Measurements from ENCODE around the gene LZTR1.

The LZTR1 gene

GRCh38 chr22:20990184-20991180, 8.4 kb downstream of the LZTR1 start:
- H3K9me3 Mint-ChIP-seq: no peaks in the 10 kb centered on the region
- no peak overlapping the region for H3K27ac Mint-ChIP-seq
- DNase-seq (ENCODE audit: low spot score): no peak
- H3K4me3 Mint-ChIP-seq: no peak overlapping the region
- H3K27me3 Mint-ChIP-seq (ENCODE audit: low read depth): no peaks in the 10 kb centered on the region
- H3K4me1 Mint-ChIP-seq (ENCODE audit: low read depth): peaks cover 2% of the 10 kb centered on the region
- H3K36me3 Mint-ChIP-seq (ENCODE audit: low read depth): peaks cover 16% of the 10 kb centered on the region

DNA sequence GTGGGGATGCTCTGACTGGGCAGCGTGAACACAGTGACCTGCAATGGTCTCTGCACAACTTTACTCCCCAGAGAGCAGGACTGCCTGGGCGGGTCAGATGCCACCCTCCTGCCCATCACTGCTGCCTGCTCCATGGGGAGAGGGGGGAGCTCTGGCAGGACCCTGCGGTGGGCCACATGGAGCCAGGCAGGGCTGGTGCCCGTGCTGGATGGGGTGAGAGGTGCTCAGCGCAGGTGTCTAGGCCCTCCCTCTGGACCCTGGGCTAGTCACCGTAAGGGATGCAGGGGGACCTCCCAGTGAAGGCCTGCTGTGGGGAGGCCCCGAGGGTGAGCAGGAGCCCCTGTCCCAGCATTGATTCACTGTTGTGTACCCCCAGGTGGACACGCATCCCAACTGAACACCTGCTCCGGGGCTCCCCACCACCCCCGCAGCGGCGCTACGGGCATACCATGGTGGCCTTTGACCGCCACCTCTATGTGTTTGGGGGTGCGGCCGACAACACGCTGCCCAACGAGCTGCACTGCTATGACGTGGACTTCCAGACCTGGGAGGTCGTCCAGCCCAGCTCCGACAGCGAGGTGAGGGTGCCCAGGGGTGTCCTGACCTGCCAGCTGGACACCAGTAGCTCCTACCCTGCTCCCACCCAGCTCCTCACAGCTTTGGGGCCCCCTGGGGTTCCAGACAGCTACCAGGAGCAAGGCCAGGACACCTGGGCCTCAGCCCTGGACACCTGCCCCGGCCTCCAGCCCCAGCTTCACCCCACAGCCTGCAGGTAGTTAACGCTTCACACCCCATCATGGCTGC, 9.4 kb downstream of the LZTR1 start:
- no peak for DNase-seq (ENCODE audit: low spot score)
- Mint-ChIP-seq H3K4me1 (ENCODE audit: low read depth) (peaks cover 2% of the 10 kb centered on the region), H3K27ac (no peak overlapping the region), H3K36me3 (ENCODE audit: low read depth) (peaks cover 15% of the 10 kb centered on the region), H3K27me3 (ENCODE audit: low read depth) (no peaks in the 10 kb centered on the region), H3K9me3 (no peaks in the 10 kb centered on the region), H3K4me3 (no peak overlapping the region)

DNA sequence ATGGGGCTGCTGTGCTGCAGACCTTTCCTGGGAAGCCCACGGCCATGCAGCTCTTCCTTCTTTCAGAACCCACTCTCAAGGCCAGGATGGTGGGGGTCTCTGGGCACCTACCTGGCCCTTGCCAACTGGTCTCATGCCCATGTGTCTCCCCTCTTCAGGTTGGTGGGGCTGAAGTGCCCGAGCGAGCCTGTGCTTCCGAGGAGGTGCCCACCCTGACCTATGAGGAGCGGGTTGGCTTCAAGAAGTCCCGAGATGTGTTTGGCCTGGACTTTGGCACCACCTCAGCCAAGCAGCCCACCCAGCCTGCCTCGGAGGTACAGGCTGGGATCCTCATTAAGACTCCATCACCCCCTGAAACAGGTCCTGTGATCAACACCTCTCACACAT, 10.0 kb downstream of the LZTR1 start:
- Mint-ChIP-seq H3K4me1 (ENCODE audit: low read depth) (peaks cover 2% of the 10 kb centered on the region), H3K4me3 (no peak overlapping the region), H3K27me3 (ENCODE audit: low read depth) (no peaks in the 10 kb centered on the region), H3K9me3 (no peaks in the 10 kb centered on the region), H3K27ac (no peak overlapping the region), H3K36me3 (ENCODE audit: low read depth) (peaks cover 12% of the 10 kb centered on the region)
- DNase-seq (ENCODE audit: low spot score): no peak

- no peak overlapping the region for H3K4me3 Mint-ChIP-seq
- no peak overlapping the region for H3K27ac Mint-ChIP-seq
- no peak for DNase-seq (ENCODE audit: low spot score)
- peaks cover 2% of the 10 kb centered on the region for H3K4me1 Mint-ChIP-seq (ENCODE audit: low read depth)
- H3K27me3 Mint-ChIP-seq (ENCODE audit: low read depth): no peaks in the 10 kb centered on the region
- H3K36me3 Mint-ChIP-seq (ENCODE audit: low read depth): peaks cover 10% of the 10 kb centered on the region
- no peaks in the 10 kb centered on the region for H3K9me3 Mint-ChIP-seq
These were observed 10.6 kb downstream of the LZTR1 start for GRCh38 chr22:20992456-20993303.

GRCh38 chr22:20993304-20994127, 11.4 kb downstream of the LZTR1 start:
- peaks cover 13% of the 10 kb centered on the region for H3K36me3 Mint-ChIP-seq (ENCODE audit: low read depth)
- H3K27me3 Mint-ChIP-seq (ENCODE audit: low read depth): no peaks in the 10 kb centered on the region
- H3K9me3 Mint-ChIP-seq: no peaks in the 10 kb centered on the region

DNA sequence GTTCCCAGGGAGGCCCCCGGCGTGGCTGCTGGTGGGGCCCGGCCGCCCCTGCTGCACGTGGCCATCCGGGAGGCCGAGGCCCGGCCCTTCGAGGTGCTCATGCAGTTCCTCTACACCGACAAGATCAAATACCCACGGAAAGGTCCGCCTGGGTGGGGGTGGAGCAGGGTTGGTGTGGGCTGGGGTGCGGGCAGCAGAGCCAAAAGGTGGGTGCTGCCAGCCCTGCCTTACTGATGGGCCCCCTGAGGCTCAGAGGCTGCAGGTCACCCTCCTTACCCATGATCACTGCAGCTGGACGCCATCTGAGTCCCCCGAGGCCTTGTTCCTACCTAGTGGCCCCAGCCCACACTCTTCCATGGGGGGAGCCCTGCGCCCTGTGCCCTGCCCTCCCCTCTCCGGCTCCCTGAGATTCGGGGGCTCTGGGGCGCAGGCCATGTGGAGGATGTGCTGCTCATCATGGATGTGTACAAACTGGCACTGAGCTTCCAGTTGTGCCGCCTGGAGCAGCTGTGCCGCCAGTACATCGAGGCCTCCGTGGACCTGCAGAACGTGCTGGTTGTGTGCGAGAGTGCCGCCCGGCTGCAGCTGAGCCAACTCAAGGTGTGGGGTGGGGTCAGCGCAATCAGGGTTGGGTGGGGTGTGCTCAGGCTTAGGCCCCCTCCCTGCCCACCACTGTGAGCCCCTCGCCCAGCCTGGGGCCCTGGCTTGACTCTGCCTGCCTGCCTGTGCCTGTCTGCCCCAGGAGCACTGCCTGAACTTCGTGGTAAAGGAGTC, 12.2 kb downstream of the LZTR1 start:
- H3K4me1 Mint-ChIP-seq (ENCODE audit: low read depth): peaks cover 2% of the 10 kb centered on the region

More at GRCh38 chr22:20993304-20994127, 11.4 kb downstream of the LZTR1 start:
- H3K4me1 Mint-ChIP-seq (ENCODE audit: low read depth): peaks cover 2% of the 10 kb centered on the region
- DNase-seq (ENCODE audit: low spot score): no peak
- H3K27ac Mint-ChIP-seq: no peak overlapping the region
- H3K4me3 Mint-ChIP-seq: no peak overlapping the region

GRCh38 chr22:20994902-20995241, 12.8 kb downstream of the LZTR1 start:
- no peaks in the 10 kb centered on the region for H3K27me3 Mint-ChIP-seq (ENCODE audit: low read depth)
- no peaks in the 10 kb centered on the region for H3K4me1 Mint-ChIP-seq (ENCODE audit: low read depth)
- DNase-seq (ENCODE audit: low spot score): no peak
- peaks cover 16% of the 10 kb centered on the region for H3K36me3 Mint-ChIP-seq (ENCODE audit: low read depth)
- H3K9me3 Mint-ChIP-seq: no peaks in the 10 kb centered on the region
- no peak overlapping the region for H3K27ac Mint-ChIP-seq
- H3K4me3 Mint-ChIP-seq: no peak overlapping the region

More for the DNA sequence above, 12.2 kb downstream of the LZTR1 start:
- DNase-seq (ENCODE audit: low spot score): no peak
- Mint-ChIP-seq H3K27me3 (ENCODE audit: low read depth) (no peaks in the 10 kb centered on the region), H3K9me3 (no peaks in the 10 kb centered on the region), H3K27ac (no peak overlapping the region), H3K36me3 (ENCODE audit: low read depth) (peaks cover 14% of the 10 kb centered on the region), H3K4me3 (no peak overlapping the region)

DNA sequence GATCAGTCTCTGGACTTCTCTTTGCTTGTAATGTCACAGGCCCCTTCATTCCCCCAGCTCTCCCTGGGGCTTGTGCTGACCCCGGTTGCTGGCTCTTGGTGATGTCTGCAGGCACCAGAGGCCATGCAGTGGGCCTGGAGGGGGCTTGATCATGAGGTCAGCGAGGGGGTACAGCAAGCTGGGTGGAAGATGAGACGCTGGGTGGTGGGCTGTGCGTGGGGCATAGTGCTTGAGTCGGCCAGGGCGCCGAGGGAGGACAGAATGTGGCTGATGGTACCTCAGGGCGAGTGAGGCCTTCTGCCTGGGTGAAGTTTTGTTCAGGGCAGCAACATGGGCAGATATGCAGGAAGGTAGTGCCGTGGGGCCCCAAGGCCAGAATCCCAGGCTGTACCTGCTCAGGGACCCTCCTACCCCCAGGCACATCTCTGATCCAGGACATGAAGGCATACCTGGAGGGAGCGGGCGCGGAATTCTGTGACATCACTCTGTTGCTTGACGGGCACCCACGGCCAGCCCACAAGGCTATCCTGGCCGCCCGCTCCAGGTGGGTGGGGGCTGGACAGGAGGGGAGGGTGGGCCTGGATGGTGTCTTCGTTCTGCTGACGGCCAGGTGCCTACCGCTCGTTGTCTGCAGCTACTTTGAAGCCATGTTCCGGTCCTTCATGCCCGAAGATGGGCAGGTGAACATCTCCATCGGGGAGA, 13.4 kb downstream of the LZTR1 start:
- Mint-ChIP-seq H3K4me3 (no peak overlapping the region), H3K27ac (no peak overlapping the region), H3K27me3 (ENCODE audit: low read depth) (no peaks in the 10 kb centered on the region), H3K36me3 (ENCODE audit: low read depth) (peaks cover 14% of the 10 kb centered on the region), H3K9me3 (no peaks in the 10 kb centered on the region), H3K4me1 (ENCODE audit: low read depth) (no peaks in the 10 kb centered on the region)
- DNase-seq (ENCODE audit: low spot score): no peak

- H3K4me1 Mint-ChIP-seq (ENCODE audit: low read depth): no peaks in the 10 kb centered on the region
- H3K27ac Mint-ChIP-seq: no peak overlapping the region
- no peaks in the 10 kb centered on the region for H3K9me3 Mint-ChIP-seq
These were observed 13.9 kb downstream of the LZTR1 start for GRCh38 chr22:20996031-20996410.

GRCh38 chr22:20996598-20997535, 14.8 kb downstream of the LZTR1 start:
- no peak overlapping the region for H3K4me3 Mint-ChIP-seq
- no peaks in the 10 kb centered on the region for H3K27me3 Mint-ChIP-seq (ENCODE audit: low read depth)
- no peak for DNase-seq (ENCODE audit: low spot score)
- no peak overlapping the region for H3K27ac Mint-ChIP-seq
- peaks cover 16% of the 10 kb centered on the region for H3K36me3 Mint-ChIP-seq (ENCODE audit: low read depth)
- no peaks in the 10 kb centered on the region for H3K9me3 Mint-ChIP-seq
- no peaks in the 10 kb centered on the region for H3K4me1 Mint-ChIP-seq (ENCODE audit: low read depth)

More at GRCh38 chr22:20996031-20996410, 13.9 kb downstream of the LZTR1 start:
- Mint-ChIP-seq H3K36me3 (ENCODE audit: low read depth) (peaks cover 14% of the 10 kb centered on the region), H3K4me3 (no peak overlapping the region), H3K27me3 (ENCODE audit: low read depth) (no peaks in the 10 kb centered on the region)
- no peak for DNase-seq (ENCODE audit: low spot score)

DNA sequence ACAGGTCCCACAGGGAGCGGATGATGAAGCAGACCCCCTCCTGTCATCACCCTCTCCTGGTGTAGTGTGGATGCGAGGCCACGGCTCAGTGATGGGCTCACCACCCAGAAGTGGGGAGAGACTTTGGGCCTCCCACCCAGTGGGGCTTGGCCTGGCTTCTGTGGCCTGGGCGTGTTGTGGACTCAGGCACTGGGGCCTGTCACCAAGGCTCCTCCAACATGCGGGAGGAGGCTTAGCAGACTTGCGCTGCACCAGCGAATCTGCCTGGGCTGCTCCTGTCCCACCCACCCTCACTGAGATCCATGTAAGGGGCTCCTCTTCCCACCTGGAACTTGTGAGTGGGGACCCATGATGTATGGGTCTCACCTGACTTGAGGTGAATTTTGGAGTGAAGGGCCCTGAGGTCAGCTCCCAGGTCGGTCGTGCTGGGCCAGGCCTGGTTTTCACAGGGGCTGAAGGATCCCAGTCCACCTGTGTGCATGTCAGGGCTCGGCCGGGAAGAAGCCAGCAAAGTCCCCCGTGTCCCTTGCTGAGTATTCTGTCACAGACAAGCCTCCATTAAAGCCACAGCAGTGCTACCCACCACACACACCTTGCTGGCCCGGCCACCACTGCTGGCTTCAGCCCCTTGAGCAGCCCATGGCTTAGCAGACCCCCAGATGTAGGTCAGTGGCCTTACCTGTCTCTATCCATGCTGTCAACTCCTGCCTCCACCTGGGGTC, 15.6 kb downstream of the LZTR1 start:
- Mint-ChIP-seq H3K36me3 (ENCODE audit: low read depth) (peaks cover 16% of the 10 kb centered on the region), H3K9me3 (no peaks in the 10 kb centered on the region), H3K4me3 (no peak overlapping the region), H3K27me3 (ENCODE audit: low read depth) (no peaks in the 10 kb centered on the region), H3K27ac (peak overlapping the region; percentile 45), H3K4me1 (ENCODE audit: low read depth) (no peaks in the 10 kb centered on the region)
- DNase-seq (ENCODE audit: low spot score): no peak
